GM06990 (cell line): ENCODE measurements around the gene CHMP4B.

Source experiments
- DNase-seq: peaks from one replicate; pipeline ENCODE4 v3.0.0-alpha.2; 2011; ENCODE audit not compliant: insufficient read length; ENCODE audit errors: extremely low read depth
- H3K27me3 ChIP-seq: replicated peaks from 2 replicates; pipeline ENCODE4 v1.6.0; 2011; ENCODE audit warnings: low read length; ENCODE audit not compliant: control insufficient read depth, insufficient read depth
- H3K36me3 ChIP-seq: 2 replicates; pipeline ENCODE4 v1.5.1; 2011; ENCODE audit warnings: low read length; ENCODE audit not compliant: control insufficient read depth, insufficient read depth
- H3K4me3 ChIP-seq: replicated peaks from 2 replicates; pipeline ENCODE4 v1.5.1; 2011; ENCODE audit warnings: low read depth, mild to moderate bottlenecking, control low read depth, low read length
- TF ChIP-seq, protein P1 (sequence below): IDR thresholded peaks from 2 replicates; pipeline ENCODE4 v1.5.1; 2011; ENCODE audit warnings: low read length, control low read depth, mild to moderate bottlenecking, inconsistent platforms; ENCODE audit not compliant: insufficient read depth, poor library complexity, severe bottlenecking

The CHMP4B gene

DNA sequence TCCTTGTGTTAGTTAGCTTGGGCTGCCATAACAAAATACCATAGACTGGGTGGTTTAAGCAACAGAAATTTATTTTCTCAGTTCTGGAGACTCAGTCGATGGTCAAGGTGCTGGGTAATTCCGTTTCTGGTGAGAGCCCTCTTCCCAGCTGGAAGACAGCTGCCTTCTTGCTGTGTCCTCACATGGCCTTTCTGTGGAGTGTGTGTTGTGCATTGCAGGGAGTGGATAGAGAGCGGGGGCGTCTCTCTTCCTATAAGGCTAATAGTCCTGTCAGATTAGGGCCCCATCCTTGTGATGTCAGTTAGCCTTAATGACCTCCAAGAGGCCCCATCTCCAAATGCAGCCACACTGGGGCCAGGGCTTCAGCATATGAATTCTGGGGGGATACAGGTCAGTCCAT lies 19.2 kb downstream of the CHMP4B start:
- TF ChIP-seq, protein P1, sequence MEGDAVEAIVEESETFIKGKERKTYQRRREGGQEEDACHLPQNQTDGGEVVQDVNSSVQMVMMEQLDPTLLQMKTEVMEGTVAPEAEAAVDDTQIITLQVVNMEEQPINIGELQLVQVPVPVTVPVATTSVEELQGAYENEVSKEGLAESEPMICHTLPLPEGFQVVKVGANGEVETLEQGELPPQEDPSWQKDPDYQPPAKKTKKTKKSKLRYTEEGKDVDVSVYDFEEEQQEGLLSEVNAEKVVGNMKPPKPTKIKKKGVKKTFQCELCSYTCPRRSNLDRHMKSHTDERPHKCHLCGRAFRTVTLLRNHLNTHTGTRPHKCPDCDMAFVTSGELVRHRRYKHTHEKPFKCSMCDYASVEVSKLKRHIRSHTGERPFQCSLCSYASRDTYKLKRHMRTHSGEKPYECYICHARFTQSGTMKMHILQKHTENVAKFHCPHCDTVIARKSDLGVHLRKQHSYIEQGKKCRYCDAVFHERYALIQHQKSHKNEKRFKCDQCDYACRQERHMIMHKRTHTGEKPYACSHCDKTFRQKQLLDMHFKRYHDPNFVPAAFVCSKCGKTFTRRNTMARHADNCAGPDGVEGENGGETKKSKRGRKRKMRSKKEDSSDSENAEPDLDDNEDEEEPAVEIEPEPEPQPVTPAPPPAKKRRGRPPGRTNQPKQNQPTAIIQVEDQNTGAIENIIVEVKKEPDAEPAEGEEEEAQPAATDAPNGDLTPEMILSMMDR = no peak
- Histone ChIP-seq H3K4me3 (no peak overlapping the region), H3K27me3 (no peaks in the 10 kb centered on the region), H3K36me3 (peaks cover 5% of the 10 kb centered on the region)
- DNase-seq = no peak

GRCh38 chr20:33832103-33832804 lies 21.1 kb downstream of the CHMP4B start:
- no peak for DNase-seq
- no peak overlapping the region for H3K4me3 ChIP-seq
- no peaks in the 10 kb centered on the region for H3K27me3 ChIP-seq
- TF ChIP-seq, protein P1 = no peak
- H3K36me3 ChIP-seq = peaks cover 5% of the 10 kb centered on the region

- TF ChIP-seq, protein P1 = no peak
- Histone ChIP-seq H3K27me3 (no peaks in the 10 kb centered on the region), H3K36me3 (peaks cover 5% of the 10 kb centered on the region), H3K4me3 (no peak overlapping the region)
- DNase-seq = no peak
Observed at GRCh38 chr20:33833333-33833732, 22.2 kb downstream of the CHMP4B start.

DNA sequence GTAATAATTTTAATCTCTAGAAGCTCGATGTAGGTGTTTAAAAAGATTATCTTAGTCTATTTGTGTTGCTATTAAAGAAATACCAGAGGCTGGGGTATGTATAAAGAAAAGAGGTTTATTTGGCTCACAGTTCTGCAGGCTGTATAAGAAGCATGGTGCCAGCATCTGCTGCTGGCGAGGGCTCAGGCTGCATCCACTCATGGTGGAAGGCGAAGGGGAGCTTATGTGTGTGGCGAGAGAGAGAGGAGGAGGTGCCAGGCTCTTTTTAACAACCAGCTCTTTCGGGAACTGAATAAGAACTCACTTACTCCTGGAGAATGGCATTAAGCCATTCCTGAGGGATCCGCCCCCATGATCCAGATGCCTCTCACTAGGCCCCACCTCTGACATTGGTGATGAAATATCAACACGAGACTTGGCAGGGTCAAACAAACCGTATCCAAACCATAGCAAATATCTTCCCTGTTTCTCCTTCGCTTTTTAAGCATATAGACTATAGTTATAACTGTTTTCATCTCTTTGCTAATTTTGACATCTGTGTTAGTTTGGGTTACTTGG lies 24.5 kb downstream of the CHMP4B start:
- Histone ChIP-seq H3K4me3 (no peak overlapping the region), H3K36me3 (peaks cover 2% of the 10 kb centered on the region), H3K27me3 (no peaks in the 10 kb centered on the region)
- TF ChIP-seq, protein P1 = no peak
- no peak for DNase-seq

- DNase-seq = no peak
- H3K27me3 ChIP-seq = no peaks in the 10 kb centered on the region
- TF ChIP-seq, protein P1 = no peak
- H3K36me3 ChIP-seq = peaks cover 2% of the 10 kb centered on the region
- no peak overlapping the region for H3K4me3 ChIP-seq
Observed at GRCh38 chr20:33836277-33836676, 25.1 kb downstream of the CHMP4B start.
